H1 (cell line): ENCODE data around the gene FOXA3. TPM values are rescaled to one million over a fixed set of nuclear protein-coding genes. Genes with fewer than 3 reads are reported as not detected.
"Not testable (repeated sequence)": the region's sequence is repeated elsewhere in the genome, so short reads cannot be mapped to it uniquely, and the experiment has no call there.

Source experiments
- CTCF ChIA-PET: fragments of 300-600 bp; sonication (Branson Sonifier 250); formaldehyde crosslinking; loops from one replicate; lab custom pipeline; 2021; ENCODE audit not compliant: partially characterized antibody; lab: Charles Lee
- POLR2A ChIA-PET: fragments of 300-600 bp; sonication (Branson Sonifier 250); formaldehyde crosslinking; loops from one replicate; lab custom pipeline; 2021; ENCODE audit warnings: inconsistent platforms; ENCODE audit not compliant: partially characterized antibody; lab: Charles Lee
- DNase-seq, 2 experiments: peaks; one replicate each; pipeline versions ENCODE4 v3.0.0 to v3.0.0-alpha.2; 2010 to 2022; ENCODE audit warnings: low spot score in 2 of 2, low read depth in 1 of 2, mixed read lengths in 1 of 2
- FAIRE-seq: peaks from 2 replicates; lab custom pipeline; 2011; peaks lifted over from hg19 to GRCh38; lab: Jason Lieb, UNC
- H2AFZ ChIP-seq: 2 replicates; pipeline ENCODE4 v1.8.1; 2012; ENCODE audit warnings: low read length, inconsistent platforms
- H2AK5ac ChIP-seq: 2 replicates; pipeline ENCODE4 v1.6.1; 2013; ENCODE audit warnings: low read depth, low read length
- H2BK120ac ChIP-seq: replicated peaks from 2 replicates; pipeline ENCODE3; 2013; ENCODE audit warnings: low read depth, low read length, inconsistent platforms
- H2BK12ac ChIP-seq: 2 replicates; pipeline ENCODE4 v1.6.1; 2013; ENCODE audit warnings: low read depth, low read length
- H2BK15ac ChIP-seq: 2 replicates; pipeline ENCODE4 v1.6.1; 2013; ENCODE audit warnings: low read length
- H2BK20ac ChIP-seq: 2 replicates; pipeline ENCODE4 v1.6.1; 2013; ENCODE audit warnings: low read length
- H2BK5ac ChIP-seq: 2 replicates; pipeline ENCODE4 v1.6.1; 2013; ENCODE audit warnings: low read depth, low read length
- H3K14ac ChIP-seq: 2 replicates; pipeline ENCODE4 v1.6.1; 2013; ENCODE audit warnings: inconsistent platforms; ENCODE audit not compliant: insufficient read length
- H3K18ac ChIP-seq: 2 replicates; pipeline ENCODE4 v1.6.1; 2013; ENCODE audit warnings: low read length; ENCODE audit errors: extremely low read depth
- H3K23ac ChIP-seq: 2 replicates; pipeline ENCODE4 v1.6.1; 2013; ENCODE audit warnings: inconsistent platforms; ENCODE audit not compliant: insufficient read length
- H3K23me2 ChIP-seq: 2 replicates; pipeline ENCODE4 v1.6.1; 2013; ENCODE audit warnings: low read depth, low read length
- H3K27ac ChIP-seq: 2 replicates; pipeline ENCODE4 v1.6.1; 2011; ENCODE audit warnings: low read depth, low read length, inconsistent platforms
- H3K27me3 ChIP-seq, 4 experiments: replicated peaks in 1 of 4; 1 replicate in 1 of 4; 2 replicates in 3 of 4; pipeline versions ENCODE4 v1.6.1 to v1.8.1; 2011 to 2013; ENCODE audit warnings: low read length in 3 of 4, mild to moderate bottlenecking in 3 of 4, inconsistent platforms in 2 of 4, mixed read lengths in 2 of 4, moderate library complexity in 1 of 4; ENCODE audit not compliant: control insufficient read depth in 3 of 4, insufficient read depth in 3 of 4; ENCODE audit errors: extremely low read depth in 1 of 4
- H3K36me3 ChIP-seq, 4 experiments: 2 replicates each; pipeline versions ENCODE4 v1.6.1 to v1.8.1; 2011 to 2013; ENCODE audit warnings: mild to moderate bottlenecking in 4 of 4, low read length in 3 of 4, moderate library complexity in 2 of 4, control low read depth in 1 of 4, inconsistent platforms in 1 of 4; ENCODE audit not compliant: insufficient read depth in 4 of 4, control insufficient read depth in 2 of 4
- H3K4ac ChIP-seq: replicated peaks from 2 replicates; pipeline ENCODE3; 2013; ENCODE audit warnings: low read length, low read depth, mixed read lengths, inconsistent platforms; ENCODE audit not compliant: insufficient read length
- H3K4me1 ChIP-seq, 4 experiments: replicated peaks in 1 of 4; 1 replicate in 1 of 4; 2 replicates in 3 of 4; pipeline versions ENCODE4 v1.6.1 to v1.8.1; 2011 to 2013; ENCODE audit warnings: low read length in 3 of 4, inconsistent platforms in 2 of 4, mixed read lengths in 1 of 4; ENCODE audit not compliant: insufficient read depth in 4 of 4, control insufficient read depth in 3 of 4
- H3K4me2 ChIP-seq, 2 experiments: 2 replicates each; pipeline versions ENCODE4 v1.6.1 to v1.8.1; 2011 to 2013; ENCODE audit warnings: low read depth in 2 of 2, low read length in 2 of 2, control low read depth in 1 of 2, inconsistent platforms in 1 of 2, mild to moderate bottlenecking in 1 of 2; ENCODE audit not compliant: insufficient read depth in 1 of 2
- H3K4me3 ChIP-seq, 4 experiments: fragments of 200-600, 300-600 bp in 1 of 4; sonication (generic), shearing (Covaris generic), sonication (Bioruptor Twin) in 1 of 4; 2 replicates each; pipeline versions ENCODE4 v1.5.1 to v1.8.1; 2011 to 2016; ENCODE audit warnings: low read length in 4 of 4, low read depth in 3 of 4, control low read depth in 2 of 4, inconsistent platforms in 2 of 4, mild to moderate bottlenecking in 2 of 4, mixed read lengths in 1 of 4, moderate library complexity in 1 of 4; ENCODE audit not compliant: insufficient read depth in 2 of 4; ENCODE audit errors: extremely low read depth in 1 of 4
- H3K56ac ChIP-seq: replicated peaks from 2 replicates; pipeline ENCODE3; 2013; ENCODE audit warnings: low read depth, mild to moderate bottlenecking, mixed read lengths, low read length, inconsistent platforms; ENCODE audit not compliant: insufficient read length
- H3K79me1 ChIP-seq: 2 replicates; pipeline ENCODE4 v1.6.1; 2013; ENCODE audit warnings: low read depth, low read length, control low read depth
- H3K79me2 ChIP-seq, 2 experiments: 2 replicates each; pipeline versions ENCODE4 v1.6.1 to v1.8.1; 2012 to 2013; ENCODE audit warnings: low read length in 2 of 2, mild to moderate bottlenecking in 2 of 2, inconsistent platforms in 1 of 2; ENCODE audit not compliant: insufficient read depth in 2 of 2, control insufficient read depth in 1 of 2
- H3K9ac ChIP-seq, 4 experiments: replicated peaks in 1 of 4; 1 replicate in 1 of 4; 2 replicates in 3 of 4; pipeline versions ENCODE4 v1.6.1 to v1.8.1; 2011 to 2013; ENCODE audit warnings: low read depth in 3 of 4, low read length in 3 of 4, control low read depth in 2 of 4, mild to moderate bottlenecking in 2 of 4, moderate library complexity in 2 of 4, inconsistent platforms in 1 of 4; ENCODE audit errors: extremely low read depth in 1 of 4
- H3K9me3 ChIP-seq, 2 experiments: 2 replicates each; pipeline versions ENCODE4 v1.6.1 to v1.8.1; 2012 to 2013; ENCODE audit warnings: mild to moderate bottlenecking in 2 of 2, moderate library complexity in 2 of 2, control low read depth in 1 of 2, inconsistent platforms in 1 of 2, low read depth in 1 of 2, low read length in 1 of 2, mixed read lengths in 1 of 2; ENCODE audit not compliant: insufficient read depth in 2 of 2
- H4K20me1 ChIP-seq, 2 experiments: replicated peaks in 1 of 2; 2 replicates each; pipeline versions ENCODE3 to v1.8.1; 2011 to 2013; ENCODE audit warnings: inconsistent platforms in 2 of 2, low read length in 2 of 2, mild to moderate bottlenecking in 1 of 2; ENCODE audit not compliant: insufficient read depth in 2 of 2, control insufficient read depth in 1 of 2
- H4K5ac ChIP-seq: 2 replicates; pipeline ENCODE4 v1.6.1; 2013; ENCODE audit warnings: low read length, low read depth, mixed read lengths, inconsistent platforms; ENCODE audit not compliant: insufficient read length
- H4K8ac ChIP-seq: 2 replicates; pipeline ENCODE4 v1.8.0; 2013; ENCODE audit warnings: mild to moderate bottlenecking, moderate library complexity, low read length, inconsistent platforms; ENCODE audit not compliant: insufficient read depth; ENCODE audit errors: extremely low read depth
- H4K91ac ChIP-seq: replicated peaks from 2 replicates; pipeline ENCODE3; 2013; ENCODE audit warnings: low read length, mixed read lengths, inconsistent platforms; ENCODE audit not compliant: insufficient read length
- WGBS, 2 experiments: shearing (Covaris generic) in 1 of 2; methylation state at CpG; one replicate each; pipeline versions ENCODE4 v1.1.6 to v1.1.7; 2013 to 2015; ENCODE audit warnings: low lambda C conversion rate in 2 of 2, mixed read lengths in 2 of 2, inconsistent platforms in 1 of 2, low coverage in 1 of 2, missing lambda C conversion rate in 1 of 2; ENCODE audit not compliant: insufficient replicate concordance in 2 of 2, insufficient coverage in 1 of 2, insufficient read length in 1 of 2; ENCODE audit errors: extremely low coverage in 1 of 2, missing lambda C conversion rate in 1 of 2; 5-methylcytosine and 5-hydroxymethylcytosine counted together
- polyA plus RNA-seq, 7 experiments: library from polyadenylated mRNA; depleted of rRNA in 3 of 7; stranded (reverse) in 5 of 7; unstranded in 2 of 7; fragments of >200 nt in 5 of 7; fragments of 200-250 nt in 2 of 7; gene quantifications; 1 replicate in 5 of 7; 2 replicates in 1 of 7; 4 replicates in 1 of 7; pipeline versions ENCODE4 v1.2.1 to v1.2.3, GENCODE V29; 2011 to 2013; ENCODE audit warnings: missing spikeins in 2 of 7, mixed read lengths in 2 of 7
- total RNA-seq: library from RNA; stranded (reverse); fragmentation: NEBNext Ultra II Directional; extraction: Animal tissue kit (Norgen Biotek cat#: 25700); gene quantifications from 2 replicates; pipeline ENCODE4 v1.2.1, GENCODE V29; 2021

FOXA3 gene
- total and polyA plus RNA-seq, 2 of the 8 experiments (the other 6 are each of a cell fraction or from before 2014, with no cell fraction given): 20.2 to 49.1 TPM

- peaks cover 0 to 11% (median 6%) of the 10 kb centered on the region in 4 experiments; a peak in 6 of 7 replicates for H3K27me3 ChIP-seq
- H3K9me3 ChIP-seq, H4K20me1 ChIP-seq, H2AK5ac ChIP-seq, CTCF ChIA-PET, H3K4ac ChIP-seq, H3K4me2 ChIP-seq, H3K18ac ChIP-seq, H2BK5ac ChIP-seq, H4K91ac ChIP-seq, H3K14ac ChIP-seq, H4K8ac ChIP-seq, H3K4me3 ChIP-seq, H3K23ac ChIP-seq, H3K56ac ChIP-seq, H2BK20ac ChIP-seq, H3K36me3 ChIP-seq, H3K4me1 ChIP-seq, H3K23me2 ChIP-seq, H3K27ac ChIP-seq, H2BK120ac ChIP-seq, H2AFZ ChIP-seq, FAIRE-seq, H4K5ac ChIP-seq, H3K79me2 ChIP-seq, H3K79me1 ChIP-seq, H3K9ac ChIP-seq, H2BK12ac ChIP-seq, DNase-seq, POLR2A ChIA-PET, H2BK15ac ChIP-seq: not testable (repeated sequence)
- 96% methylated on average over 12 of the region's 12 CpGs; no CpG with 5 or more reads in 1 of the 2 experiments for WGBS, 2 experiments
Measured at GRCh38 chr19:45895983-45896599, 32.0 kb downstream of the FOXA3 start.
